ENCODE results near the gene IRAK1BP1.
A peak's percentile ranks its signal among the peaks of the same experiment; 100 is the strongest.
"Not testable (repeated sequence)": the region's sequence is repeated elsewhere in the genome, so short reads cannot be mapped to it uniquely, and the experiment has no call there.

The IRAK1BP1 gene

GRCh38 chr6:78867370-78868040 is at the start of gene IRAK1BP1:
TSS of gene IRAK1BP1 (plus strand) at chr6:78867551. CDS start at chr6:78867577, 26 bp downstream.
- peak; percentile 59 to 83 for DNase-seq

- DNase-seq, result no peak
Measured at GRCh38 chr6:78824045-78824444, 43.3 kb upstream of the IRAK1BP1 start.

- no peak for DNase-seq
Measured at GRCh38 chr6:78829407-78829806, 37.9 kb upstream of the IRAK1BP1 start.

DNA sequence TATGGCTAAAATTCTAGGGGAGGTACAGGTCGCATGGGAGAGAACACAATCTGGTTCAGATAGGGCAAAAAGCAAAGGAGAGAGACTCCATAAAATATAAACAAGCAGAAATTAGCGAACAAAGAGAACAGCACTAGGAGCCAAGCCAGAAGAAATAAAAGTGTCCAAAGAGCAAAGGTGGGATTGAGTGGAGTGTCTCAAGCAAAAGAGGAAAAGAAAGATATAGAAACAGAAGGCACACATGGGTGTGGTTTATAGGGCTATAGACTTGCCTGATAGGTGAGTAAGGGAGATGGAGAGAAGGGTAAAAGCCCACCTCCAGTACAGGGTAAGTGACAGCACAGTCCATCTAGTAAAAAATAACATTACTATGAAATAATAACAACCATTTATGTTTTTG is 36.5 kb upstream of the IRAK1BP1 start:
- DNase-seq, result no peak

DNA sequence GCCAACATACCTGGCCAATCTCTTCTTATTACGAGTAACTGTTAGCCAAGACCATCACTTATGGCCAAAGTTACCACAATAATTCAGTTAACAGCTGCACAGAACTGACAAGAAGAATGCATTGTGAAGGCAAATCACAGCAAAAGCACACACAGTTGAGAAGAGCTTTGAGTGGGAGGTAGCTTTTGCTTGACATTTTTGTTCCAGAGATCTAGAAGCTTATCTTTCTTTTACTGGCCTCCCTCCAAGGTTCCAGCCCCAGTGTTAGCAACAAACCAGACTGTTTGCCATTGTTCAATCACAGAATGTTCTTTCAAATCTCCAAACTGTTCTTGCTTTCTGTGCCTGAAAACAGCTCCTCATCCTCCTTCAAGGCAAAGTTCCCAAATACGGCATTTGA is 35.9 kb upstream of the IRAK1BP1 start:
- no peak for DNase-seq

GRCh38 chr6:78832091-78832808 is 35.1 kb upstream of the IRAK1BP1 start:
- DNase-seq, result no peak

DNA sequence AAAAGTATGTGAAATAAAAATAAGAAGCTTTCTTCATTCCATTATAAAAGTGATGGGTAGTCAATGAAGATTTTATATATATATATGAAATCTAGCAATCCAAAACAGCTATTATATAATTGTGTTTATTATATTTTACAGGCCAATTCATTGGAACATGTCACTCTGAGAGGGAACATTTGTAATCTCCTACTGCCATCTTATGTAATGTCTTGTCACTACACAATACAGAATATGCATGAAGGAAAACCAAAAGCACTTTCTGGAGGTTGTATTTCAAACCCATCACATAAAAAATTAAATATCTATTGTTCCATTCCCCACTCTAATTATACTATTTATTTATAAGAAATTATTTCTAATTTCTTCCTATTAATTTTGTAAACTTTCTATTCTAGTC is 31.5 kb upstream of the IRAK1BP1 start:
- peak in 1 of 2 experiments; percentile 19 for DNase-seq

DNA sequence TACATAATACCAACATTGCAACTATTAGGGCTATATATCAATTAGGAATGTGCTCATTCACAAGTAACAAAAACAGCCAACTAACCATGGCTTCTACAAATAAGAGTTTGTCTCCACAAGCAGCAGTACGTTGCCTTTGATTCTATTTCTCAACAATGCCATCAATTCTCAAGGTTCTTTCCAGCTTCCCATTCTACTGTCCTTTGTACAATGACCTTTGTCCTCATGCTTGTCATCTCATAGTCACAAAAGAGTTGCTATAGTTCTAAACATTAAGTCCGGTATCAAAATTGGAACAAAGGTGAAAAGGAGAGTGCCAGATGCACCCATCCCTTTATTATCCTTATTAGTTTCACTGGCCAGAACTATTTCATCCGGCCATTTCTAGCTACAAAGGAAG is 30.8 kb upstream of the IRAK1BP1 start:
- no peak for DNase-seq

DNA sequence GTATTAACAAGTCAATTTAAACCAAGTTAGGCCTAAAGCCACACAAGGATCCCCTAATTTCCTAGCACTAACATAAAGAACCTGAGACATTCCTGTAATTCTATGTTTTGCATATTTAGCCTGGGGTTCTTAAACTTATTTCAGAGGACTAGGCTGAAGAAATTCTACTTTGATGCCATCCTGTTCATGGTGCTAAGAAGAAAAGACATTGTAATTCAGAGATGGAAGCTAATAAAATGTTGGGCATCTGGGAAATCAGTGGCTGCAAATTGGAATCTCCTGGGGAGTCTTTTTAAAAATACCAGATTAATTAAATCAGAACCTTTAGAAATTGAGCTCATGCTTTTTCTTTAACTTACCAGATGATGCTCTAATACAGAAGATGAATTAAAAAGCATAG is 26.2 kb upstream of the IRAK1BP1 start:
- DNase-seq, result no peak

GRCh38 chr6:78842953-78843352 is 24.4 kb upstream of the IRAK1BP1 start:
- DNase-seq, result no peak

GRCh38 chr6:78844899-78845298 is 22.5 kb upstream of the IRAK1BP1 start:
- DNase-seq, result no peak

- DNase-seq, result no peak
Measured at GRCh38 chr6:78845567-78845966, 21.8 kb upstream of the IRAK1BP1 start.

DNA sequence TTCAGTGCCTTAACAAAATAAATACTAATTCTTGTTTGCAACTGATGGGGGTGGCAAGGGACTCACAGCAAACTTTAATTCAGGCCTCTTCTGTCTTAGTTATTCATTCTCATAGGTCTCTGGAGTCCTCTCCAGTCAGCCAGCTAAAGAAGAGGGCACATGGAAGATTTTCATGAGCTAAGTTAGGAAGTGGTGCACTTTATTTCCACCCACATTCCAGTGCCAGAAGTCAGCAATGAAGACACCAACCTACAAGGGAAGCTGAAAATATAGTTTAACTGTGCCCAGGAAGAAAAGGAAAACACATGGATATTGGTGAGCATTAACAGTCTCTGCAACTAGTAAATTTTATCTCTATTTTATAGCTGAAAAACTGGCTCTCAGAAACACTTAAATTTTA is 16.7 kb upstream of the IRAK1BP1 start:
- DNase-seq, result no peak

DNA sequence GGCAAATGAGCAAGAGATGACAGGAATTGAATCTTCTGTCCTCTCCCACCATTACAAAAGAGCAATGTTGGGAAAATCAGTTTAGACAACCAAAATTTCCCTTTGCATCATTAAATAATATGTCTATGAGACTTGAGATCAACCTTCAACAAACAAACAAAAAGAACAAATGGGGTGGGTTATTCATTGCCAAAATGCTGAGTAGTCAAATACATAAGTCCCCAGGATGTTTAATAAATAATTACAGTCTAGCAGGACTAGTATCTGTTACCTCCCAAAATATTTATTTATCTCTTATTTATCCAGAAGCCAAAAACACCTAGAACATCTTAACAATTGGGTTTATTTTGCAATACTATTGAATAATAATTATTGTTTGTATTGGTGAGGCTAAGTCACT is 16.2 kb upstream of the IRAK1BP1 start:
- DNase-seq, result no peak

GRCh38 chr6:78854546-78854945 is 12.8 kb upstream of the IRAK1BP1 start:
- no peak for DNase-seq

DNA sequence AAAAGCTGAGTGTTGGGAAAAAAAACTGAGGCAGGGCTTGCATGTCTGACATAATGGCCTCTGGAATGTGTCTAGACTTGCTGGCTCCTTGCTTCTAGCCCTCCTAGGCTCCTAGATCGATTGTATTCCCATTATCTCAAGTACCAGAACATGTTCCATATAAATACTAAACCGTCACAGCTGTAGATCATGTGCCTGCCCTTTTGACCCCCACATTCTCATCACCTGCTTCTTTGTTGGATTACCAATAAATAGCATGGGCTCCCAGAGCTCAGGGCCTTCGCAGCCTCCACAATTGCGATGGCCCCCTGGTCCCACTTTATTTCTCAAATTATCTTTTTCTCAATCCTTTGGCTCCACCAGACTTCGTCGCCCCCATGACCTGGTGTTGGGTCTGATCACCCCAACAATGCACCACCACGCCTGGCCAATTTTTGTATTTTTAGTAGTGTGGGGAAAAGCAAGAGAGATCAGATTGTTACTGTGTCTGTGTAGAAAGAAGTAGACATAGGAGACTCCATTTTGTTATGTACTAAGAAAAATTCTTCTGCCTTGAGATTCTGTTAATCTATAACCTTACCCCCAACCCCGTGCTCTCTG is 8.9 kb upstream of the IRAK1BP1 start:
- not testable (repeated sequence) for DNase-seq

DNA sequence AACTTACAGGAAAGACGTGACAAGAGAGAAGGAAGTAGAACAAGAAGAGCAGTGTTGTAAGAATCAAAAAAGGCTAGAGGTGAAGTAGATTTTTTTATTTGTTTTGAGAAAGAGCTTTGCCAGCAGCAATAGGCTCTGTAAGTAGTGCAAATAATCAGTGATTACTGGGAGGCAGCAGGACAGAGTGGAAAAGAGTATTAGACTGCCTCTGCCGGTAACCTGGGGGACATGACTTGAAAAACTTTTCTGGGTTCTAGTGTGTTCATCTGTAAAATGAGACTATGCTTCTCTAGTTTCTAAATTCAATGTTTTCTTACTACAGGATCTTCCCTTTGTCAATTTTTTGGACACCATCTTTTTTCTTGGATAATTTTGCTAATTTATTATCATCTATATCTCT is 5.8 kb upstream of the IRAK1BP1 start:
- no peak for DNase-seq

GRCh38 chr6:78863576-78863975 is 3.8 kb upstream of the IRAK1BP1 start:
- DNase-seq, result no peak

GRCh38 chr6:78864957-78865356 is 2.4 kb upstream of the IRAK1BP1 start:
- no peak for DNase-seq

DNA sequence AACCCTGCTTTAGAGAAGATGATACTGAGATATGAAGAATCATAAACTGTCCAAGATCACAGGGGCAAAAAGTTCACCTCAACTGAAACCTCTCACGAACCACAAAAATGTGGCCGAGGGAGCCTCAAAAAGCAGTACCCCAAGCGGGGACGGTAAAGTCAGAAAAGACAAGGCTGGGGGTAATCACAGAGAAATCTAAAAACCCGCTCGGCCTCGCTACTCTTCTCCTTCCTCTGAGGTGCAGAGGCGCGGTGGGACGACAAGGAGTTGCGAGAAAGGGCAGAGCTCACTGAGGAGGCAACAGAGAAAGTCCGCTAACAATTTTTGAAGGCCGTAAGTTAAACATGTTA is 356 bp upstream of the IRAK1BP1 start:
- no peak for DNase-seq

- no peak for DNase-seq
Measured at GRCh38 chr6:78868116-78868515, 765 bp downstream of the IRAK1BP1 start.

- DNase-seq, result no peak
Measured at GRCh38 chr6:78875505-78875904, 8.2 kb downstream of the IRAK1BP1 start.

DNA sequence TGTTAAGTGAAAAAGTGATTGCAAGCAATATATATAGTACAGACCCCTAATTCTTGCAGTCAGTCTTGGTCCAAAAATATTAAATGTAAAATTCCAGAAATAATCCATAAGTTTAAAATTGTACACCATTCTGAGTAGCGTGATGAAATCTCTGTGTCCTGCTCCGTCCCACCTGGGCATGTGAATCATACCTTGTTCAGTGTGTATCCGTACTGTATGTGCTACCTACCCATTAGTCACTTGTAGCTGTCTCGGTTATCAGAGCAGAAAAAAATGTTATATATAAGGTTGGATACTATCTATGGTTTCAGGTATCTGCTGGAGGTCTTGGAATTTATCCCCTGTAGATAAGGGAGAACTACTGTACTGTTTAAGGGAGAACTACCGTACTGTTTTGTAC is 16.3 kb downstream of the IRAK1BP1 start:
- DNase-seq, result no peak

DNA sequence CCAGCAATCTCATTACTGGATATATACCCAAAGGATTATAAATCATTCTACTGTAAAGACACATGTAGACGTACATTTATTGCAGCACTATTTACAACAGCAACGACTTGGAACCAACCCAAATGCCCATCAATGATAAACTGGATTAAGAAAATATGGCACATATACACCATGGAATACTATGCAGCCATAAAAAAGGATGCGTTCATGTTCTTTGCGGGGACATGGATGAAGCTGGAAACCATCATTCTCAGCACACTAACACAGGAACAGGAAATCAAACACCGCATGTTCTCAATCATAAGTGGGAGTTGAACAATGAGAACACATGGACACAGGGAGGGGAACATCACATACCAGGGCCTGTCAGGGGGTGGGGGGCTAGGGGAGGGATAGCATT is 22.6 kb downstream of the IRAK1BP1 start:
- not testable (repeated sequence) for DNase-seq

Measured in SW 1271 (cell line).